ENCODE measurements around the gene AFG1L.

AFG1L gene

DNA sequence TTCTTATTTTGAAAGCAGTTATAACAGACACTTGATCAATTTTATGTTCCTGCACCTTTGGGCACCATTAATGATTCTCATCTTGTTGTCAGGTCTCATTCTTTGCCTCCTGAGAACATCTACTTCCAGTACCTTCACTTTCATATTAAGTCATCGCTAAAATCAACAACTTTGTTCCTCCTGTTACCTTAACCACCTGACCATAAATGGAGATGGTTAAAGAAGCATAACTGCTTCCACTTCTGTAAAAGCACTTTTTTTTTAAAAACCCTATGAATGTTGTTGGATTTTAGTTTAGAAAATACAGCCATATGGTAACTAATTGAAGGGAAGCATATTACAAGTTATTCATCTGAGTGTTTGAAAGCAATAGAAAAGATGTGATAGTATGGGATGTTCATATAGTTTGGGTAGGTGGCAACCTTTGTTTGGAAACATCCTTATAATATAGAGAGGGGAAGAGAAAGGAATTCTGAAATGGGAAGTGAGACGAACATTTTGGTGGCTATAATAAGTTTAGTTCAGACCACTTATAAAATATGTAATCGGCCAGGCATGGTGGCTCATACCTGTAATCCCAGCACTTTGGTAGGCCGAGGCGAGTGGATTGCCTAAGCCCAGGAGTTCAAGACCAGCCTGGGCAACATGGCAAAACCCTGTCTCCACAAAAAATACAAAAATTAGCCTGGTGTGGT lies 53.9 kb downstream of the AFG1L start:
- Histone ChIP-seq H3K36me3 (ENCODE audit: insufficient read depth, low read length) (no peaks in the 10 kb centered on the region), H3K9me3 (ENCODE audit: low read depth, low read length) (no peaks in the 10 kb centered on the region), H3K9ac (ENCODE audit: insufficient read length) (no peak overlapping the region), H3K4me3 (no peak overlapping the region), H3K27ac (no peak overlapping the region)
- DNase-seq (ENCODE audit: low read depth, low spot score), result no peak
- no peak for TF ChIP-seq POLR2AphosphoS5 (IDR thresholded peaks at IDR 0.05; ENCODE audit: borderline replicate concordance, low read depth, low read length)
- TF ChIP-seq FOXP2 (optimal IDR thresholded peaks at IDR 0.05; ENCODE audit: control extremely low read depth, extremely low read length, insufficient read depth), result no peak
- no peak for TF ChIP-seq EZH2 (IDR thresholded peaks at IDR 0.05)

GRCh38 chr6:108350528-108350927 lies 55.7 kb downstream of the AFG1L start:
- Histone ChIP-seq H3K9me3 (ENCODE audit: low read depth, low read length) (no peaks in the 10 kb centered on the region), H3K4me3 (no peak overlapping the region), H3K36me3 (ENCODE audit: insufficient read depth, low read length) (no peaks in the 10 kb centered on the region), H3K27ac (no peak overlapping the region), H3K9ac (ENCODE audit: insufficient read length) (no peak overlapping the region)
- no peak for DNase-seq (ENCODE audit: low read depth, low spot score)
- no peak for TF ChIP-seq EZH2 (IDR thresholded peaks at IDR 0.05)
- no peak for TF ChIP-seq FOXP2 (optimal IDR thresholded peaks at IDR 0.05; ENCODE audit: control extremely low read depth, extremely low read length, insufficient read depth)
- no peak for TF ChIP-seq POLR2AphosphoS5 (IDR thresholded peaks at IDR 0.05; ENCODE audit: borderline replicate concordance, low read depth, low read length)

GRCh38 chr6:108353853-108354252 lies 59.0 kb downstream of the AFG1L start:
- H3K4me3 ChIP-seq, result no peak overlapping the region
- TF ChIP-seq FOXP2 (optimal IDR thresholded peaks at IDR 0.05; ENCODE audit: control extremely low read depth, extremely low read length, insufficient read depth) (no peak), EZH2 (IDR thresholded peaks at IDR 0.05) (no peak), POLR2AphosphoS5 (IDR thresholded peaks at IDR 0.05; ENCODE audit: borderline replicate concordance, low read depth, low read length) (no peak)
- H3K36me3 ChIP-seq (ENCODE audit: insufficient read depth, low read length), result no peaks in the 10 kb centered on the region
- H3K9me3 ChIP-seq (ENCODE audit: low read depth, low read length), result no peaks in the 10 kb centered on the region
- DNase-seq (ENCODE audit: low read depth, low spot score), result no peak
- no peak overlapping the region for H3K27ac ChIP-seq
- H3K9ac ChIP-seq (ENCODE audit: insufficient read length), result no peak overlapping the region

GRCh38 chr6:108355120-108355519 lies 60.3 kb downstream of the AFG1L start:
- TF ChIP-seq POLR2AphosphoS5 (IDR thresholded peaks at IDR 0.05; ENCODE audit: borderline replicate concordance, low read depth, low read length) (no peak), EZH2 (IDR thresholded peaks at IDR 0.05) (no peak), FOXP2 (optimal IDR thresholded peaks at IDR 0.05; ENCODE audit: control extremely low read depth, extremely low read length, insufficient read depth) (no peak)
- Histone ChIP-seq H3K9ac (ENCODE audit: insufficient read length) (no peak overlapping the region), H3K36me3 (ENCODE audit: insufficient read depth, low read length) (no peaks in the 10 kb centered on the region), H3K4me3 (no peak overlapping the region), H3K9me3 (ENCODE audit: low read depth, low read length) (no peaks in the 10 kb centered on the region), H3K27ac (no peak overlapping the region)
- no peak for DNase-seq (ENCODE audit: low read depth, low spot score)

- no peak overlapping the region for H3K9ac ChIP-seq (ENCODE audit: insufficient read length)
- H3K9me3 ChIP-seq (ENCODE audit: low read depth, low read length), result no peaks in the 10 kb centered on the region
- H3K27ac ChIP-seq, result no peak overlapping the region
- no peak for DNase-seq (ENCODE audit: low read depth, low spot score)
- TF ChIP-seq POLR2AphosphoS5 (IDR thresholded peaks at IDR 0.05; ENCODE audit: borderline replicate concordance, low read depth, low read length), result no peak
- TF ChIP-seq FOXP2 (optimal IDR thresholded peaks at IDR 0.05; ENCODE audit: control extremely low read depth, extremely low read length, insufficient read depth), result no peak
- no peak for TF ChIP-seq EZH2 (IDR thresholded peaks at IDR 0.05)
- H3K36me3 ChIP-seq (ENCODE audit: insufficient read depth, low read length), result no peaks in the 10 kb centered on the region
- H3K4me3 ChIP-seq, result no peak overlapping the region
These were observed 61.0 kb downstream of the AFG1L start for GRCh38 chr6:108355890-108356289.

DNA sequence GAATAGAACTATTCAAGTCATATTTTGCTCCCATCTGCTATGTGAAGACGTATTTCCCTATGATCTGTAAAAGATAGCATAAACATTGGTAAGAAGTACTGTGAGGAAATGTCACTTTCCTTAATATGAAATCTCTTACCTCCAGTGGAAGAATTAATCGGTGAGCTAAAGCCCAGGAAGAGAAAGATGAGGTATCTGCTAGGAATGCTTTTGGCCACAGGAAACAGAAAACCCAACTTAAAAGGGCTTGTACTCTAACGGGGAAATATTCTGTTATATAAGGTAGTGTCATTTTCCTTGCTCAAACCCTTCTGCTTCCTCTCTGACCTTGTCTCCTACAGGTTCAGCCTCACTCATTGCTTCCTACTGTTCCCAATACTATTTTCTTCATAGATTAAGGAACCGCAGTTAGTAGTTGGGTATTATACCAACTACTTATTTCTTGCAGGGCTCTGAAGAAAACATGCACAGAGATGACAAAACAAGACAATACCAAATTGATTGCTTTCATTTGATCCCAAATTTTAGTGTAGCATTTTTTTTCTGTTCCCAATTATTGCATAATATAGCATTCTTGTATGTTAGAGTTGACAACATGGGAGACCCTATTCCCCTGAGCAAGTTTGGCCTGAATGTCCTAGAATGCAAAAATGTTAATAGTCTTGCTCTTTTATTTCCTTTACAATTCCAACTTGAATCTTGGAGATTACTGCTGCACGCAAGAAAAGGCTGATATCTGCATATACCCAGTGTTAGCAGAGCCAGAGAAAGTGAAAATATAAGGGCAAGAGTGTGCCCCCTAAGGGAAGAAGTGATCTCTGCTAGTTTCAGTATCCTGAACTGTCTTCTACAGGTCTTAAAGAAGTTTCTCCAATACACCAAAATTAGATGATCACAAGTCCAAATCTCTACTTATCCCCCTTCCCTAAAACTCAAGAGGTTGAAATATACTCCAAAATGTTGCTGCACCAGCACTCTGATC lies 65.3 kb downstream of the AFG1L start:
- Histone ChIP-seq H3K36me3 (ENCODE audit: insufficient read depth, low read length) (no peaks in the 10 kb centered on the region), H3K9ac (ENCODE audit: insufficient read length) (no peak overlapping the region), H3K4me3 (no peak overlapping the region), H3K9me3 (ENCODE audit: low read depth, low read length) (no peaks in the 10 kb centered on the region), H3K27ac (no peak overlapping the region)
- DNase-seq (ENCODE audit: low read depth, low spot score), result no peak
- no peak for TF ChIP-seq EZH2 (IDR thresholded peaks at IDR 0.05)
- no peak for TF ChIP-seq POLR2AphosphoS5 (IDR thresholded peaks at IDR 0.05; ENCODE audit: borderline replicate concordance, low read depth, low read length)
- no peak for TF ChIP-seq FOXP2 (optimal IDR thresholded peaks at IDR 0.05; ENCODE audit: control extremely low read depth, extremely low read length, insufficient read depth)

GRCh38 chr6:108360919-108361311 lies 66.1 kb downstream of the AFG1L start:
- Histone ChIP-seq H3K4me3 (no peak overlapping the region), H3K36me3 (ENCODE audit: insufficient read depth, low read length) (no peaks in the 10 kb centered on the region), H3K9me3 (ENCODE audit: low read depth, low read length) (no peaks in the 10 kb centered on the region), H3K27ac (no peak overlapping the region), H3K9ac (ENCODE audit: insufficient read length) (no peak overlapping the region)
- DNase-seq (ENCODE audit: low read depth, low spot score), result no peak
- TF ChIP-seq FOXP2 (optimal IDR thresholded peaks at IDR 0.05; ENCODE audit: control extremely low read depth, extremely low read length, insufficient read depth), result no peak
- no peak for TF ChIP-seq POLR2AphosphoS5 (IDR thresholded peaks at IDR 0.05; ENCODE audit: borderline replicate concordance, low read depth, low read length)
- no peak for TF ChIP-seq EZH2 (IDR thresholded peaks at IDR 0.05)

GRCh38 chr6:108361312-108361932 lies 66.6 kb downstream of the AFG1L start:
- no peak overlapping the region for H3K27ac ChIP-seq
- H3K36me3 ChIP-seq (ENCODE audit: insufficient read depth, low read length), result no peaks in the 10 kb centered on the region
- DNase-seq (ENCODE audit: low read depth, low spot score), result no peak
- TF ChIP-seq EZH2 (IDR thresholded peaks at IDR 0.05), result no peak
- no peak for TF ChIP-seq POLR2AphosphoS5 (IDR thresholded peaks at IDR 0.05; ENCODE audit: borderline replicate concordance, low read depth, low read length)
- no peak for TF ChIP-seq FOXP2 (optimal IDR thresholded peaks at IDR 0.05; ENCODE audit: control extremely low read depth, extremely low read length, insufficient read depth)
- no peaks in the 10 kb centered on the region for H3K9me3 ChIP-seq (ENCODE audit: low read depth, low read length)
- no peak overlapping the region for H3K4me3 ChIP-seq
- H3K9ac ChIP-seq (ENCODE audit: insufficient read length), result no peak overlapping the region
